Measurements from ENCODE around the gene SLC16A12. TPM values are rescaled to one million over a fixed set of nuclear protein-coding genes. Genes with fewer than 3 reads are reported as not detected.

Gene SLC16A12
- total and polyA plus RNA-seq, 2 of the 13 experiments (the other 11 are each of a cell fraction or from before 2014, with no cell fraction given): 0.02 TPM; not detected in 1

GRCh38 chr10:89576022-89576421, 40.6 kb upstream of the SLC16A12 start (continued):
- no peak for TF ChIP-seq THAP11 (CRISPR knock-in tag; IDR thresholded peaks at IDR 0.05)
- no peak for TF ChIP-seq TIGD3 (CRISPR knock-in tag; IDR thresholded peaks at IDR 0.05; ENCODE audit: borderline replicate concordance)
- TF ChIP-seq RFXANK (CRISPR knock-in tag; IDR thresholded peaks at IDR 0.05): no peak
- TF ChIP-seq PITX1 (CRISPR knock-in tag; IDR thresholded peaks at IDR 0.05): no peak
- TF ChIP-seq ZNF121 (CRISPR knock-in tag; IDR thresholded peaks at IDR 0.05): no peak

- H3K4me3 ChIP-seq (replicated peaks in 1 of 3; ENCODE audit: insufficient read depth in 1 of 3, low read depth in 2 of 3, low read length in 3 of 3): no peak overlapping the region
- no peak for TF ChIP-seq ZNF256 (CRISPR knock-in tag; conservative IDR thresholded peaks at IDR 0.05)
- ChIA-PET CTCF (ENCODE audit: low intra/inter-chr PET ratio, low total read pairs) (no interaction called here), POLR2A (no interaction called here)
- ATAC-seq (no peak), DNase-seq (ENCODE audit: low spot score) (no peak), FAIRE-seq (no peak)
- H3K4me2 ChIP-seq (ENCODE audit: low read depth, low read length): no peak overlapping the region
- H3K4me1 ChIP-seq (ENCODE audit: insufficient read depth, low read length): peaks cover 20% of the 10 kb centered on the region
- H3K9me3 ChIP-seq (ENCODE audit: low read length): no peaks in the 10 kb centered on the region
- no peaks in the 10 kb centered on the region for H4K20me1 ChIP-seq (ENCODE audit: insufficient read depth, low read length)
- intact Hi-C loops (cut with micrococcal nuclease; ENCODE audit: unreplicated experiment): loop anchor here (2.0 kb wide), 1 partner anchor 126 kb away; the partner anchor contains the start of gene KIF20B
- no peaks in the 10 kb centered on the region for H3K79me2 ChIP-seq (ENCODE audit: insufficient read depth, low read length)
- no TSS peak for BruUV-seq (replicated peaks)
- no peak overlapping the region for H3K27ac ChIP-seq (ENCODE audit: extremely low read length, insufficient read depth, low read length)
- no peak overlapping the region for H2AFZ ChIP-seq (ENCODE audit: low read length)
- no peak overlapping the region for H3K9ac ChIP-seq (ENCODE audit: insufficient read depth, low read depth, low read length)
- in situ Hi-C loops (cut with HindIII; ENCODE audit: extremely low pct_ligation_motif_present, low pct_unique_long_range_greater_than_20kb): no loop called here
- no peaks in the 10 kb centered on the region for H3K36me3 ChIP-seq (replicated peaks in 1 of 2; ENCODE audit: control insufficient read depth in 1 of 2, insufficient read depth in 2 of 2, low read length in 2 of 2)
- no peaks in the 10 kb centered on the region for H3K27me3 ChIP-seq (ENCODE audit: control insufficient read depth in 1 of 2, insufficient read depth in 2 of 2, low read length in 2 of 2)
These were observed 39.6 kb upstream of the SLC16A12 start for GRCh38 chr10:89575031-89575430.

- peaks cover 20% of the 10 kb centered on the region for H3K4me1 ChIP-seq (ENCODE audit: insufficient read depth, low read length)
- H3K4me3 ChIP-seq (replicated peaks in 1 of 3; ENCODE audit: insufficient read depth in 1 of 3, low read depth in 2 of 3, low read length in 3 of 3): no peak overlapping the region
- H3K4me2 ChIP-seq (ENCODE audit: low read depth, low read length): no peak overlapping the region; the same call in 1 of the 2 replicates
- H3K79me2 ChIP-seq (ENCODE audit: insufficient read depth, low read length): no peaks in the 10 kb centered on the region
- DNase-seq (ENCODE audit: low spot score): peak; percentile 48
- H3K36me3 ChIP-seq (replicated peaks in 1 of 2; ENCODE audit: control insufficient read depth in 1 of 2, insufficient read depth in 2 of 2, low read length in 2 of 2): no peaks in the 10 kb centered on the region
- in situ Hi-C loops (cut with HindIII; ENCODE audit: extremely low pct_ligation_motif_present, low pct_unique_long_range_greater_than_20kb): no loop called here
- BruUV-seq (replicated peaks): no TSS peak
- no peak overlapping the region for H3K27ac ChIP-seq (ENCODE audit: extremely low read length, insufficient read depth, low read length)
- intact Hi-C loops (cut with micrococcal nuclease; ENCODE audit: unreplicated experiment): loop anchor here (1.0 to 2.0 kb wide), 2 partner anchors 126 to 194 kb away; partner anchors contain the start of gene KIF20B
- H3K9ac ChIP-seq (ENCODE audit: insufficient read depth, low read depth, low read length): no peak overlapping the region
- WGBS (ENCODE audit: low lambda C conversion rate): 0% methylated on average over 1 of the region's 1 CpG
- FAIRE-seq: peak; percentile 23
- H3K9me3 ChIP-seq (ENCODE audit: low read length): no peaks in the 10 kb centered on the region
- CTCF ChIA-PET (ENCODE audit: low intra/inter-chr PET ratio, low total read pairs): no interaction called here
- no peaks in the 10 kb centered on the region for H4K20me1 ChIP-seq (ENCODE audit: insufficient read depth, low read length)
- H2AFZ ChIP-seq (ENCODE audit: low read length): no peak overlapping the region
- ATAC-seq: no peak; the same call in 2 of the 3 replicates
- POLR2A ChIA-PET: no interaction called here
- no peaks in the 10 kb centered on the region for H3K27me3 ChIP-seq (ENCODE audit: control insufficient read depth in 1 of 2, insufficient read depth in 2 of 2, low read length in 2 of 2)
- TF ChIP-seq MXD3 (CRISPR knock-in tag; IDR thresholded peaks at IDR 0.05): no peak
- TF ChIP-seq NR2F6 (IDR thresholded peaks at IDR 0.05): no peak
- TF ChIP-seq NR2F6 (CRISPR knock-in tag; IDR thresholded peaks at IDR 0.05): peak; percentile 26; the same call in 1 of the 2 replicates
- no peak for TF ChIP-seq SOX6 (IDR thresholded peaks at IDR 0.05)
- TF ChIP-seq SOX6 (CRISPR knock-in tag; IDR thresholded peaks at IDR 0.05): peak; percentile 56
- no peak for TF ChIP-seq GATAD1 (CRISPR knock-in tag; IDR thresholded peaks at IDR 0.05)
- no peak for TF ChIP-seq ZNF766 (CRISPR knock-in tag; IDR thresholded peaks at IDR 0.05; ENCODE audit: borderline replicate concordance)
- no peak for TF ChIP-seq ZNF800 (CRISPR knock-in tag; IDR thresholded peaks at IDR 0.05)
- no peak for TF ChIP-seq SOX13 (IDR thresholded peaks at IDR 0.05)
- TF ChIP-seq SOX13 (CRISPR knock-in tag; conservative IDR thresholded peaks at IDR 0.05 in 1 of 2, IDR thresholded peaks at IDR 0.05 in 1 of 2): peak in 1 of 2 experiments; percentile 67; a peak in 2 of 4 replicates
These were observed 39.0 kb upstream of the SLC16A12 start for GRCh38 chr10:89574368-89574767.
